OCI-LY3 (cell line): Measurements from ENCODE around the gene URM1.

Experiments used
- CTCF ChIP-seq: fragments of 200-600, 300-600 bp; sonication (generic); IDR thresholded peaks from 2 replicates; pipeline ENCODE4 v1.5.1; 2014; ENCODE audit warnings: antibody characterized with exemption, low read length, low read depth
- EZH2phosphoT487 ChIP-seq: fragments of 200-600 bp; shearing (Covaris generic); IDR thresholded peaks from 2 replicates; pipeline ENCODE4 v1.6.1; 2018; ENCODE audit warnings: antibody characterized with exemption, mixed run types, low read depth

GRCh38 chr9:128371630-128372117 is 500 bp downstream of the URM1 start:
- no peak for TF ChIP-seq CTCF
- no peak for TF ChIP-seq EZH2phosphoT487
